Measurements from ENCODE around the gene FIBCD1. TPM values are rescaled to one million over a fixed set of nuclear protein-coding genes. Genes with fewer than 3 reads are reported as not detected.

The FIBCD1 gene
- total RNA-seq, 1 donor, result 0.27 TPM

GRCh38 chr9:130879863-130880411 is 59.1 kb downstream of the FIBCD1 start:
- DNase-seq (ENCODE audit: low read depth), result no peak
- no peak overlapping the region for H3K4me3 ChIP-seq (ENCODE audit: low read depth, low read length)
- TF ChIP-seq CTCF (IDR thresholded peaks at IDR 0.05; ENCODE audit: insufficient read depth, low read length), result no peak

- DNase-seq (ENCODE audit: low read depth), result no peak
- no peak for TF ChIP-seq CTCF (IDR thresholded peaks at IDR 0.05; ENCODE audit: insufficient read depth, low read length)
- no peak overlapping the region for H3K4me3 ChIP-seq (ENCODE audit: low read depth, low read length)
Observed at GRCh38 chr9:130878295-130878694, 60.8 kb downstream of the FIBCD1 start.

GRCh38 chr9:130877300-130877699 is 61.7 kb downstream of the FIBCD1 start:
- TF ChIP-seq CTCF (IDR thresholded peaks at IDR 0.05; ENCODE audit: insufficient read depth, low read length), result no peak
- DNase-seq (ENCODE audit: low read depth), result no peak

GRCh38 chr9:130874783-130875182 is 64.3 kb downstream of the FIBCD1 start:
- TF ChIP-seq CTCF (IDR thresholded peaks at IDR 0.05; ENCODE audit: insufficient read depth, low read length), result no peak
- no peak for DNase-seq (ENCODE audit: low read depth)

More at GRCh38 chr9:130877300-130877699, 61.7 kb downstream of the FIBCD1 start:
- H3K4me3 ChIP-seq (ENCODE audit: low read depth, low read length), result no peak overlapping the region

DNA sequence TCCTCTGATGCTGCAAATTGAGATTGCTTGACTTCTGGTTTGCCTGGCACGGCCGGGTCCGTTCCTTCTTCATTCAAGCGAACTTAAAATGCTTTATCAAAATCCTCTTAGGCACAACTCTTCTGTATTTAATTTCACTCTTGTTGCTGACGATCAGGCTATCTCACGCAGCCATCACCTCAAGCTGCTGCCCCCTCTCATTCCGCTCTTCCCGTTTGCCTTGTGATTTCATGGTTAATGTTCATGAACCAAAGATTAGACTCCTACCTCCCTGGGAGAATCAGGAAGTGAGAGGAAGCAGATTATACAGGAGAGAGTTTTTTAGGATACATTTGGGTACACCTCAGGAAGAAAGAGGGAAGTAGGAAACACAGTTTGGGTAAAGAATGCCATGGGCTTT is 65.1 kb downstream of the FIBCD1 start:
- TF ChIP-seq CTCF (IDR thresholded peaks at IDR 0.05; ENCODE audit: insufficient read depth, low read length), result no peak
- H3K4me3 ChIP-seq (ENCODE audit: low read depth, low read length), result no peak overlapping the region
- no peak for DNase-seq (ENCODE audit: low read depth)

More at GRCh38 chr9:130874783-130875182, 64.3 kb downstream of the FIBCD1 start:
- H3K4me3 ChIP-seq (ENCODE audit: low read depth, low read length), result no peak overlapping the region

DNA sequence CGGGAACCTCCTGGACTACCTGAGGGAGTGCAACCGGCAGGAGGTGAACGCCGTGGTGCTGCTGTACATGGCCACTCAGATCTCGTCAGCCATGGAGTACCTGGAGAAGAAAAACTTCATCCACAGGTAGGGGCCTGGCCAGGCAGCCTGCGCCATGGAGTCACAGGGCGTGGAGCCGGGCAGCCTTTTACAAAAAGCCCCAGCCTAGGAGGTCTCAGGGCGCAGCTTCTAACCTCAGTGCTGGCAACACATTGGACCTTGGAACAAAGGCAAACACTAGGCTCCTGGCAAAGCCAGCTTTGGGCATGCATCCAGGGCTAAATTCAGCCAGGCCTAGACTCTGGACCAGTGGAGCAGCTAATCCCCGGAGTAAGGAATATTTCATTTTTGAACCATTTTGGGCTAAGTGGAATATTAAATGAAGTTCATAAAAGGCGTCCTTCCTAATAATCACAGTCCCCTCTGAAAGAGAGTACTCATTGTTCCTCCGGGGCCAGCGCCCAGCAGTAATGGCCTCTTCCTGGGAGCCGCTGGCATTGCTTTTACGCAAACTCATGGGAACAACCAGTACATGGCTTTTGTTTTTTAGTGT is 66.0 kb downstream of the FIBCD1 start:
- TF ChIP-seq CTCF (IDR thresholded peaks at IDR 0.05; ENCODE audit: insufficient read depth, low read length), result no peak
- peak; percentile 36 for DNase-seq (ENCODE audit: low read depth)
- H3K4me3 ChIP-seq (ENCODE audit: low read depth, low read length), result no peak overlapping the region

- TF ChIP-seq CTCF (IDR thresholded peaks at IDR 0.05; ENCODE audit: insufficient read depth, low read length), result no peak
- no peak for DNase-seq (ENCODE audit: low read depth)
- H3K4me3 ChIP-seq (ENCODE audit: low read depth, low read length), result no peak overlapping the region
Observed at GRCh38 chr9:130872508-130872907, 66.5 kb downstream of the FIBCD1 start.
